Measurements from ENCODE around the gene SLC23A2.

DNA sequence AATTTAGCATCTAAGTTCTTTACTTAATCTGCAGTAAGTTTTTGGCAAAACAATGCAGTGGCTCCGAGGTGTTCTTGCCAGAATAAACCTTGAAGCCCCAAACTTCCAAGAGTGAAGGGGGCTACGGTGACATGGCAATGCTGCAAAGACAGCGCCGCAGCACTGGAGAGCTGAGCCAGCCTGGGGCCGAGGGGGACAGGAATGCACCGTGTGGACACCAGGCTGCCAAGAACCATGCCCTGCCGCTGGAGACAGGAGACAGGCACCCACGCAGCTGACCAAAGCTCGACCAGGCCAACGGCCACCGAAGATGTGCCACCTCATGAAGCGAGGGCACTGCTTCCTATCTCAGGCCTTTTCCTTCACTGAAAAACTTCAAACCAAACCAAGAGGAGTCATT lies 146.2 kb downstream of the SLC23A2 start:
- TF ChIP-seq, protein P1, sequence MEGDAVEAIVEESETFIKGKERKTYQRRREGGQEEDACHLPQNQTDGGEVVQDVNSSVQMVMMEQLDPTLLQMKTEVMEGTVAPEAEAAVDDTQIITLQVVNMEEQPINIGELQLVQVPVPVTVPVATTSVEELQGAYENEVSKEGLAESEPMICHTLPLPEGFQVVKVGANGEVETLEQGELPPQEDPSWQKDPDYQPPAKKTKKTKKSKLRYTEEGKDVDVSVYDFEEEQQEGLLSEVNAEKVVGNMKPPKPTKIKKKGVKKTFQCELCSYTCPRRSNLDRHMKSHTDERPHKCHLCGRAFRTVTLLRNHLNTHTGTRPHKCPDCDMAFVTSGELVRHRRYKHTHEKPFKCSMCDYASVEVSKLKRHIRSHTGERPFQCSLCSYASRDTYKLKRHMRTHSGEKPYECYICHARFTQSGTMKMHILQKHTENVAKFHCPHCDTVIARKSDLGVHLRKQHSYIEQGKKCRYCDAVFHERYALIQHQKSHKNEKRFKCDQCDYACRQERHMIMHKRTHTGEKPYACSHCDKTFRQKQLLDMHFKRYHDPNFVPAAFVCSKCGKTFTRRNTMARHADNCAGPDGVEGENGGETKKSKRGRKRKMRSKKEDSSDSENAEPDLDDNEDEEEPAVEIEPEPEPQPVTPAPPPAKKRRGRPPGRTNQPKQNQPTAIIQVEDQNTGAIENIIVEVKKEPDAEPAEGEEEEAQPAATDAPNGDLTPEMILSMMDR (IDR thresholded peaks at IDR 0.05): no peak
- no peak for TF ChIP-seq POLR2A (IDR thresholded peaks at IDR 0.05)
- TF ChIP-seq POLR2AphosphoS5 (IDR thresholded peaks at IDR 0.05): no peak
- no peak for TF ChIP-seq EP300 (IDR thresholded peaks at IDR 0.05; ENCODE audit: low read depth)
